Gastroesophageal sphincter (tissue), 3 donors: Measurements from ENCODE around the gene SCFD2.

Experiments used
- CTCF ChIP-seq, 4 experiments: fragments of 200-600 bp in 2 of 4; fragments of 450-650 bp in 2 of 4; sonication (generic) in 1 of 4; IDR thresholded peaks; one replicate each; pipeline ENCODE4 v1.5.1; 2017 to 2019; ENCODE audit warnings: antibody characterized with exemption in 4 of 4, mild to moderate bottlenecking in 2 of 4, moderate library complexity in 2 of 4
- EP300 ChIP-seq: sonication (generic); formaldehyde crosslinking; IDR thresholded peaks from one replicate; pipeline ENCODE4 v1.6.1; 2017; ENCODE audit warnings: antibody characterized with exemption, mild to moderate bottlenecking
- POLR2A ChIP-seq, 2 donors: fragments of 450-650 bp; IDR thresholded peaks; one replicate each; pipeline ENCODE4 v1.6.1; 2017; ENCODE audit warnings: antibody characterized with exemption in 2 of 2, mild to moderate bottlenecking in 2 of 2, moderate library complexity in 1 of 2
- POLR2AphosphoS5 ChIP-seq: sonication (generic); formaldehyde crosslinking; IDR thresholded peaks from one replicate; pipeline ENCODE4 v1.6.1; 2017; ENCODE audit warnings: antibody characterized with exemption

- TF ChIP-seq CTCF (IDR thresholded peaks at IDR 0.05): no peak
- TF ChIP-seq EP300: no peak
- TF ChIP-seq POLR2A (IDR thresholded peaks at IDR 0.05): no peak
- no peak for TF ChIP-seq POLR2AphosphoS5
Measured at GRCh38 chr4:52939325-52939724, 426.5 kb downstream of the SCFD2 start.
